ENCODE results near the gene MBD6. TPM values are rescaled to one million over a fixed set of nuclear protein-coding genes. Genes with fewer than 3 reads are reported as not detected.

MBD6 gene
- total and polyA plus RNA-seq, 2 of the 8 experiments (the other 6 are each of a cell fraction or from before 2014, with no cell fraction given) = 3.9 to 32.3 TPM

DNA sequence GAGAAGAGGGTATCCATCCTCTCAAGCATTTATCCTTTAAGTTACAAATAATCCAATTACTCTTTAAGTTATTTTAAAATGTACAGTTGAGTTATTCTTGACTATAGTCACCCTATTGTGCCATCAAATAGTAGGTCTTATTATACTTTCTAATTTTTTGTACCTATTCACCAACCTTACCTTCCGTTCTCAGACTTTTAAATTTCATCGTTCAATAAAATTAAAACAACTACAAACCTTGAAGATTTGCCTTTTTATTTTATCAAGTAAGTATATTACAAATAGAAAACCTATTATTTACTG is 25.3 kb downstream of the MBD6 start:
- Histone ChIP-seq H3K9ac (replicated peaks in 1 of 4; ENCODE audit: extremely low read depth in 1 of 4, low read depth in 3 of 4, low read length in 3 of 4) (no peak overlapping the region), H4K5ac (ENCODE audit: insufficient read length, low read depth, low read length) (no peak overlapping the region), H2AFZ (ENCODE audit: low read length) (no peak overlapping the region), H3K27ac (ENCODE audit: low read depth, low read length) (no peak overlapping the region), H3K56ac (replicated peaks; ENCODE audit: insufficient read length, low read depth, low read length) (no peak overlapping the region), H3K36me3 (ENCODE audit: control insufficient read depth in 2 of 4, insufficient read depth in 4 of 4, low read length in 3 of 4) (no peaks in the 10 kb centered on the region), H4K91ac (replicated peaks; ENCODE audit: insufficient read length, low read length) (no peak overlapping the region), H3K4ac (replicated peaks; ENCODE audit: insufficient read length, low read depth, low read length) (no peak overlapping the region), H3K18ac (ENCODE audit: extremely low read depth, low read length) (no peak overlapping the region), H2BK5ac (ENCODE audit: low read depth, low read length) (no peak overlapping the region), H3K4me3 (ENCODE audit: extremely low read depth in 1 of 4, insufficient read depth in 2 of 4, low read depth in 3 of 4, low read length in 4 of 4) (no peak overlapping the region), H2BK12ac (ENCODE audit: low read depth, low read length) (no peak overlapping the region), H4K8ac (ENCODE audit: extremely low read depth, insufficient read depth, low read length) (no peak overlapping the region), H3K14ac (ENCODE audit: insufficient read length) (no peak overlapping the region), H2BK120ac (replicated peaks; ENCODE audit: low read depth, low read length) (no peak overlapping the region), H3K23me2 (ENCODE audit: low read depth, low read length) (peaks cover 19% of the 10 kb centered on the region), H3K9me3 (ENCODE audit: insufficient read depth in 2 of 2, low read depth in 1 of 2, low read length in 1 of 2) (no peaks in the 10 kb centered on the region), H3K79me1 (ENCODE audit: low read depth, low read length) (peaks cover 8% of the 10 kb centered on the region), H2BK15ac (ENCODE audit: low read length) (no peak overlapping the region), H3K27me3 (replicated peaks in 1 of 4; ENCODE audit: control insufficient read depth in 3 of 4, extremely low read depth in 1 of 4, insufficient read depth in 3 of 4, low read length in 3 of 4) (peaks cover 0 to 5% (median 3%) of the 10 kb centered on the region in 4 experiments; a peak in 2 of 7 replicates), H3K79me2 (ENCODE audit: control insufficient read depth in 1 of 2, insufficient read depth in 2 of 2, low read length in 2 of 2) (peaks cover 4 to 46% of the 10 kb centered on the region in 2 experiments; a peak in 3 of 4 replicates), H3K4me1 (replicated peaks in 1 of 4; ENCODE audit: control insufficient read depth in 3 of 4, insufficient read depth in 4 of 4, low read length in 3 of 4) (peaks cover 9 to 29% (median 11%) of the 10 kb centered on the region in 4 experiments; a peak in 6 of 7 replicates), H3K23ac (ENCODE audit: insufficient read length) (no peak overlapping the region), H3K4me2 (ENCODE audit: insufficient read depth in 1 of 2, low read depth in 2 of 2, low read length in 2 of 2) (no peak overlapping the region; a peak in 1 of 4 replicates), H4K20me1 (replicated peaks in 1 of 2; ENCODE audit: control insufficient read depth in 1 of 2, insufficient read depth in 2 of 2, low read length in 2 of 2) (peaks cover 9 to 12% of the 10 kb centered on the region in 2 experiments), H2AK5ac (ENCODE audit: low read depth, low read length) (no peak overlapping the region), H2BK20ac (ENCODE audit: low read length) (no peak overlapping the region)
- TF ChIP-seq KDM5A (IDR thresholded peaks at IDR 0.05; ENCODE audit: low read length) (no peak), TEAD4 (IDR thresholded peaks at IDR 0.05; ENCODE audit: low read depth, low read length) (no peak), MAFK (IDR thresholded peaks at IDR 0.05; ENCODE audit: low read depth, low read length) (no peak), PHF8 (conservative IDR thresholded peaks at IDR 0.05; ENCODE audit: low read depth, low read length) (no peak), SAP30 (IDR thresholded peaks at IDR 0.05; ENCODE audit: insufficient read depth, insufficient replicate concordance, low read length) (no peak)
- ChIA-PET POLR2A (ENCODE audit: partially characterized antibody) (interaction anchor here (1.1 to 2.0 kb wide), 3 partner anchors 10 to 28 kb away, joined by 3 to 12 read pairs (median 5); partner anchors contain the start of gene DDIT3), CTCF (ENCODE audit: partially characterized antibody) (no interaction called here)
- no peak for FAIRE-seq
- no peak for DNase-seq (ENCODE audit: low read depth in 1 of 2, low spot score in 2 of 2)
- 88 to 100% methylated on average over 2 of the region's 2 CpGs for WGBS, 2 experiments (ENCODE audit: extremely low coverage in 1 of 2, insufficient coverage in 1 of 2, insufficient read length in 1 of 2, insufficient replicate concordance in 2 of 2, low coverage in 1 of 2, low lambda C conversion rate in 2 of 2, missing lambda C conversion rate in 1 of 2)

Measured in H1 (cell line).